DOHH2 (cell line): Measurements from ENCODE around the gene SUSD4.

ENCODE experiments used
- H3F3A ChIP-seq: fragments of 200-600 bp; sonication (generic), shearing (Covaris generic); 2 replicates; pipeline ENCODE4 v1.6.0; 2016; ENCODE audit warnings: antibody characterized with exemption, mild to moderate bottlenecking; ENCODE audit not compliant: control insufficient read depth, insufficient read depth
- H3K27ac ChIP-seq: fragments of 200-600 bp; sonication (generic); 2 replicates; pipeline ENCODE4 v1.5.1; 2014; ENCODE audit warnings: low read depth, mild to moderate bottlenecking, low read length, moderate library complexity
- H3K27me3 ChIP-seq: fragments of 200-600 bp; sonication (generic); 2 replicates; pipeline ENCODE4 v1.6.1; 2014; ENCODE audit warnings: mild to moderate bottlenecking, low read length, mixed read lengths; ENCODE audit not compliant: control insufficient read depth
- H3K36me3 ChIP-seq: fragments of 200-600 bp; sonication (generic); 2 replicates; pipeline ENCODE4 v1.6.1; 2014; ENCODE audit warnings: mild to moderate bottlenecking, low read length, moderate library complexity, mixed read lengths; ENCODE audit not compliant: control insufficient read depth
- H3K4me1 ChIP-seq: fragments of 200-600 bp; sonication (generic); 2 replicates; pipeline ENCODE4 v1.6.1; 2014; ENCODE audit warnings: mild to moderate bottlenecking, low read length, mixed read lengths; ENCODE audit not compliant: control insufficient read depth
- H3K4me2 ChIP-seq: fragments of 200-600 bp; sonication (generic); 2 replicates; pipeline ENCODE4 v1.6.0; 2014; ENCODE audit warnings: mild to moderate bottlenecking, low read length, moderate library complexity
- H3K4me3 ChIP-seq: fragments of 200-600 bp; sonication (generic); 2 replicates; pipeline ENCODE4 v1.5.1; 2014; ENCODE audit warnings: mild to moderate bottlenecking, low read length, mixed read lengths
- H3K79me2 ChIP-seq: fragments of 200-600 bp; sonication (generic); 2 replicates; pipeline ENCODE4 v1.6.1; 2014; ENCODE audit warnings: mild to moderate bottlenecking, low read length, mixed read lengths; ENCODE audit not compliant: control insufficient read depth
- H3K9me2 ChIP-seq: fragments of 200-600 bp; sonication (generic); replicated peaks from 2 replicates; pipeline ENCODE4 v1.6.1; 2014; ENCODE audit warnings: mild to moderate bottlenecking, low read length, mixed read lengths; ENCODE audit not compliant: control insufficient read depth
- H3K9me3 ChIP-seq: fragments of 200-600 bp; sonication (generic); 2 replicates; pipeline ENCODE4 v1.6.1; 2014; ENCODE audit warnings: antibody characterized with exemption, low read length, mixed read lengths; ENCODE audit not compliant: control insufficient read depth, insufficient read depth
- H4K20me1 ChIP-seq: fragments of 200-600 bp; sonication (generic); 2 replicates; pipeline ENCODE4 v1.6.0; 2014; ENCODE audit warnings: low read depth, mild to moderate bottlenecking, antibody characterized with exemption, low read length, moderate library complexity; ENCODE audit not compliant: control insufficient read depth, insufficient read depth
- EZH2phosphoT487 ChIP-seq: fragments of 200-600 bp; sonication (generic); IDR thresholded peaks from 2 replicates; pipeline ENCODE4 v1.6.1; 2017; ENCODE audit warnings: borderline replicate concordance, mild to moderate bottlenecking, antibody characterized with exemption, low read length, moderate library complexity, mixed read lengths
- TF ChIP-seq, protein P1 (sequence below): fragments of 200-600 bp; sonication (generic); IDR thresholded peaks from one replicate; pipeline ENCODE4 v1.5.1; 2014; ENCODE audit warnings: antibody characterized with exemption, mild to moderate bottlenecking, low read depth, low read length; ENCODE audit not compliant: poor library complexity, severe bottlenecking

Gene SUSD4

DNA sequence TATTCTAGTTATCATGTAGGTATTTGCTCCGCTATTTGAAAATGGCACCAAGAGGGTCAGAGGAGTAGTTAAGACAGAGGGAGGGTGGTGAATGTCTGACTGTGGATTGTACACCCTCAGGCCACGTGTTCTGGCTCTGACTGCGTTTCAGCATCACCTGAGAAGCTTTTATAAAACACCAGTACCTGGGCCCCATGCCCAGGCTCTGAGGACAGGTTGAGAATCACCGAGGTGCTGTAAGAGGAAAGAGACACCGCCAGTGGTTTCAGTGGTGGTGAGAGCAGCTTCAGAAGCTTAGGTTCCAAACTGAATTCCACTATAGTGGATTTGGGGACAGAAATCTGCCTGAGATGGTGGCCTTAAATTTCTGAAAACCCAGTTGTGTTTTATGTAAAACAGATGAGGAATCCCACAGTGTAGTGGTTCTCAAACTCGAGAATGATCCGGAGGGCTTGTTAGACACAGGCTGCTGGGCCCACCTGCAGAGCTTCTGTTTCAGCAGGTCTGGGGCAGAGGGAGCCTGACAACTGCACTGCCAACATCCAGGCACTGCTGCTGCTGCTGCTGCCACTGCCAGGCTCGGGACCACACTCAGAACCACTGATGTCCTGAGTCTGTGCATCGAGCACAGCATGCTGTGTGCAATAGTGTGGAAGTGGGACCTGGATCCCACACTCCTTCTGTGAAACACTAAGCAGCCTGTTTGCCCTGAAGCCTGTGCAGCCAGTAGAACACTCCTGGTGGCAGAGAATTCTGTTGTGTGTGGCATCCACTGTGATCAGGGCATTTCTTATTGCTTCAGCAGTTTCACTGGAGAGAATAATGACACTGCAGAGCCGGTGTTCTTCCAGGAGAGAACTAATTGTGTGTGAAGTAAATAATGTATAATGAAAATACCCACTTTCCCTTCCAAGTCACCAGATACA, 98.7 kb downstream of the SUSD4 start:
- no peak for TF ChIP-seq EZH2phosphoT487
- TF ChIP-seq, protein P1, sequence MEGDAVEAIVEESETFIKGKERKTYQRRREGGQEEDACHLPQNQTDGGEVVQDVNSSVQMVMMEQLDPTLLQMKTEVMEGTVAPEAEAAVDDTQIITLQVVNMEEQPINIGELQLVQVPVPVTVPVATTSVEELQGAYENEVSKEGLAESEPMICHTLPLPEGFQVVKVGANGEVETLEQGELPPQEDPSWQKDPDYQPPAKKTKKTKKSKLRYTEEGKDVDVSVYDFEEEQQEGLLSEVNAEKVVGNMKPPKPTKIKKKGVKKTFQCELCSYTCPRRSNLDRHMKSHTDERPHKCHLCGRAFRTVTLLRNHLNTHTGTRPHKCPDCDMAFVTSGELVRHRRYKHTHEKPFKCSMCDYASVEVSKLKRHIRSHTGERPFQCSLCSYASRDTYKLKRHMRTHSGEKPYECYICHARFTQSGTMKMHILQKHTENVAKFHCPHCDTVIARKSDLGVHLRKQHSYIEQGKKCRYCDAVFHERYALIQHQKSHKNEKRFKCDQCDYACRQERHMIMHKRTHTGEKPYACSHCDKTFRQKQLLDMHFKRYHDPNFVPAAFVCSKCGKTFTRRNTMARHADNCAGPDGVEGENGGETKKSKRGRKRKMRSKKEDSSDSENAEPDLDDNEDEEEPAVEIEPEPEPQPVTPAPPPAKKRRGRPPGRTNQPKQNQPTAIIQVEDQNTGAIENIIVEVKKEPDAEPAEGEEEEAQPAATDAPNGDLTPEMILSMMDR: no peak
- Histone ChIP-seq H3K4me3 (no peak overlapping the region), H3K27ac (no peak overlapping the region), H3K79me2 (no peaks in the 10 kb centered on the region), H4K20me1 (no peaks in the 10 kb centered on the region), H3F3A (no peaks in the 10 kb centered on the region), H3K9me2 (no peaks in the 10 kb centered on the region), H3K27me3 (peaks cover 4% of the 10 kb centered on the region; the same call in 1 of the 2 replicates), H3K4me1 (no peaks in the 10 kb centered on the region), H3K9me3 (no peaks in the 10 kb centered on the region), H3K4me2 (no peak overlapping the region), H3K36me3 (no peaks in the 10 kb centered on the region)

DNA sequence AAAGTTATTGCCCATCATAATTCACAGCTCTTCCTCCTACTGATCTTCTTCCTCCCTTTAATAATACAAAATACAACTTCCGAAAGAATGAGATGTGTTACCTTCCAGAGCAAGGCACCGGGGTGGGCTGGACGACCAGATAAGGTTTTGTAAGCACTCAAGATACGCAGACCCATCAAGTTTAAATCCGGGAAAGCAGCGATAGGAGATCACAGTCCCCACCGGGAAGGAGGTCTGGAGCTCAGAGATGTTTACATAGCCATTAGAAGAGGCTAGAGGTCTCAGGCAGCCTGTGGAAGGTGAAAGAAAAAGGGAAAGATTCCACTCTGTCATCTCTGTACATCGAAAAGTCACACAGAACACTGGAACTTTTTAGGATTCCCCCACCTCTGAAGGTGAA, 99.4 kb downstream of the SUSD4 start:
- no peak overlapping the region for H3K4me3 ChIP-seq
- H3K79me2 ChIP-seq: no peaks in the 10 kb centered on the region
- TF ChIP-seq, protein P1: no peak
- no peak for TF ChIP-seq EZH2phosphoT487
- no peaks in the 10 kb centered on the region for H3K36me3 ChIP-seq
- no peaks in the 10 kb centered on the region for H4K20me1 ChIP-seq
- H3K9me2 ChIP-seq: no peaks in the 10 kb centered on the region
- H3F3A ChIP-seq: no peaks in the 10 kb centered on the region
- no peaks in the 10 kb centered on the region for H3K4me1 ChIP-seq
- H3K27me3 ChIP-seq: peaks cover 4% of the 10 kb centered on the region; the same call in 1 of the 2 replicates
- H3K4me2 ChIP-seq: no peak overlapping the region
- H3K27ac ChIP-seq: no peak overlapping the region
- H3K9me3 ChIP-seq: no peaks in the 10 kb centered on the region

GRCh38 chr1:223261914-223262313, 102.1 kb downstream of the SUSD4 start:
- Histone ChIP-seq H3K9me2 (no peaks in the 10 kb centered on the region), H3F3A (no peaks in the 10 kb centered on the region), H3K36me3 (no peaks in the 10 kb centered on the region), H3K4me2 (no peak overlapping the region), H3K9me3 (no peaks in the 10 kb centered on the region), H3K79me2 (no peaks in the 10 kb centered on the region), H3K27ac (no peak overlapping the region), H4K20me1 (no peaks in the 10 kb centered on the region), H3K4me1 (no peaks in the 10 kb centered on the region), H3K27me3 (peaks cover 4% of the 10 kb centered on the region; the same call in 1 of the 2 replicates), H3K4me3 (no peak overlapping the region)
- no peak for TF ChIP-seq EZH2phosphoT487
- TF ChIP-seq, protein P1: no peak
